Neuronal stem cell (in vitro differentiated cells): Measurements from ENCODE around the gene RAD51B.

Experiments
- DNase-seq: peaks from one replicate; pipeline ENCODE4 v3.0.0-alpha.2; 2013; ENCODE audit warnings: low spot score
- H2AFZ ChIP-seq: one replicate; pipeline ENCODE4 v1.6.1; 2013; ENCODE audit warnings: mild to moderate bottlenecking, low read length, inconsistent platforms
- H2AK5ac ChIP-seq: 2 replicates; pipeline ENCODE4 v1.6.1; 2013; ENCODE audit warnings: low read depth, mild to moderate bottlenecking, inconsistent platforms, low read length, moderate library complexity, mixed read lengths
- H2BK120ac ChIP-seq: 2 replicates; pipeline ENCODE4 v1.6.1; 2013; ENCODE audit warnings: low read depth, mild to moderate bottlenecking, inconsistent platforms, low read length, moderate library complexity, mixed read lengths
- H2BK12ac ChIP-seq: one replicate; pipeline ENCODE4 v1.6.1; 2013; ENCODE audit warnings: low read length, inconsistent platforms
- H2BK15ac ChIP-seq: 2 replicates; pipeline ENCODE4 v1.6.1; 2013; ENCODE audit warnings: mild to moderate bottlenecking, low read length, inconsistent platforms, mixed read lengths
- H2BK5ac ChIP-seq: one replicate; pipeline ENCODE4 v1.6.1; 2013; ENCODE audit warnings: inconsistent platforms, mild to moderate bottlenecking, low read length, moderate library complexity
- H3K14ac ChIP-seq: one replicate; pipeline ENCODE4 v1.6.1; 2013; ENCODE audit warnings: low read length, inconsistent platforms
- H3K18ac ChIP-seq: 2 replicates; pipeline ENCODE4 v1.6.1; 2013; ENCODE audit warnings: low read length, inconsistent platforms
- H3K23ac ChIP-seq: 2 replicates; pipeline ENCODE4 v1.6.1; 2013; ENCODE audit warnings: low read depth, mild to moderate bottlenecking, mixed read lengths, low read length, inconsistent platforms; ENCODE audit not compliant: poor library complexity
- H3K27ac ChIP-seq: replicated peaks from 3 replicates; pipeline ENCODE4 v1.5.1; 2013; ENCODE audit warnings: low read length, inconsistent platforms
- H3K27me3 ChIP-seq, 3 experiments: 2 replicates each; pipeline ENCODE4 v1.6.1; 2013; ENCODE audit warnings: low read length in 3 of 3, mild to moderate bottlenecking in 2 of 3, inconsistent platforms in 1 of 3, low read depth in 1 of 3, mixed read lengths in 1 of 3, moderate library complexity in 1 of 3; ENCODE audit not compliant: control insufficient read depth in 3 of 3, insufficient read depth in 3 of 3
- H3K36me3 ChIP-seq, 2 donors: replicated peaks in 1 of 2; 2 replicates each; pipeline ENCODE4 v1.6.1; 2013; ENCODE audit warnings: low read length in 2 of 2; ENCODE audit not compliant: control insufficient read depth in 2 of 2, insufficient read depth in 2 of 2
- H3K4ac ChIP-seq: 2 replicates; pipeline ENCODE4 v1.6.1; 2013; ENCODE audit warnings: inconsistent platforms, mild to moderate bottlenecking, low read length, moderate library complexity
- H3K4me1 ChIP-seq, 2 donors: 1 replicate in 1 of 2; 2 replicates in 1 of 2; pipeline ENCODE4 v1.6.1; 2013; ENCODE audit warnings: low read length in 2 of 2, low read depth in 1 of 2; ENCODE audit not compliant: control insufficient read depth in 2 of 2, insufficient read depth in 1 of 2
- H3K4me2 ChIP-seq: one replicate; pipeline ENCODE4 v1.6.1; 2013; ENCODE audit warnings: mild to moderate bottlenecking, low read length, inconsistent platforms; ENCODE audit not compliant: insufficient read depth, poor library complexity, severe bottlenecking
- H3K4me3 ChIP-seq, 2 donors: 2 replicates each; pipeline ENCODE4 v1.5.1; 2013; ENCODE audit warnings: low read length in 2 of 2, mild to moderate bottlenecking in 2 of 2, inconsistent platforms in 1 of 2, moderate library complexity in 1 of 2
- H3K79me1 ChIP-seq: one replicate; pipeline ENCODE4 v1.6.1; 2013; ENCODE audit warnings: low read depth, mild to moderate bottlenecking, inconsistent platforms, low read length, moderate library complexity
- H3K9ac ChIP-seq: one replicate; pipeline ENCODE4 v1.6.1; 2013; ENCODE audit warnings: mild to moderate bottlenecking, low read depth, low read length, inconsistent platforms; ENCODE audit not compliant: poor library complexity
- H3K9me3 ChIP-seq, 2 donors: replicated peaks in 1 of 2; 2 replicates each; pipeline versions ENCODE3 to v1.6.1; 2013; ENCODE audit warnings: low read length in 2 of 2, mild to moderate bottlenecking in 2 of 2, inconsistent platforms in 1 of 2, low read depth in 1 of 2, mixed read lengths in 1 of 2, moderate library complexity in 1 of 2; ENCODE audit not compliant: control insufficient read depth in 2 of 2, insufficient read depth in 1 of 2
- H4K8ac ChIP-seq: one replicate; pipeline ENCODE4 v1.6.1; 2013; ENCODE audit warnings: low read depth, mild to moderate bottlenecking, inconsistent platforms, low read length, moderate library complexity
- H4K91ac ChIP-seq: one replicate; pipeline ENCODE4 v1.6.1; 2013; ENCODE audit warnings: low read length, low read depth, mild to moderate bottlenecking, inconsistent platforms; ENCODE audit not compliant: poor library complexity
- WGBS, 2 donors: extraction: QIAGEN DNeasy Blood & Tissue Kit; methylation state at CpG; one replicate each; pipeline ENCODE4 v1.1.7; 2013; ENCODE audit warnings: missing lambda C conversion rate in 2 of 2, mixed read lengths in 1 of 2; ENCODE audit not compliant: insufficient read length in 2 of 2, insufficient replicate concordance in 1 of 2; ENCODE audit errors: extremely low coverage in 2 of 2; 5-methylcytosine and 5-hydroxymethylcytosine counted together

The RAD51B gene

GRCh38 chr14:68520637-68521556 is 701.3 kb downstream of the RAD51B start:
- Histone ChIP-seq H3K4me2 (no peak overlapping the region), H3K4me3 (no peak overlapping the region), H3K4me1 (peaks cover 17 to 32% of the 10 kb centered on the region in 2 donors), H3K14ac (no peak overlapping the region), H3K23ac (no peak overlapping the region), H3K79me1 (no peaks in the 10 kb centered on the region), H3K9ac (no peak overlapping the region), H3K27me3 (no peaks in the 10 kb centered on the region), H3K9me3 (peaks cover 0 to 7% of the 10 kb centered on the region in 2 donors), H2BK12ac (no peak overlapping the region), H2AK5ac (no peak overlapping the region), H2BK120ac (peak overlapping the region; percentile 32), H2BK5ac (no peak overlapping the region), H3K36me3 (peaks cover 0 to 2% of the 10 kb centered on the region in 2 donors), H3K18ac (peak overlapping the region; percentile 76), H2BK15ac (peak overlapping the region; percentile 18), H4K8ac (no peak overlapping the region), H3K4ac (no peak overlapping the region), H2AFZ (no peak overlapping the region), H3K27ac (peak overlapping the region; percentile 94), H4K91ac (no peak overlapping the region)
- no peak for DNase-seq
- WGBS, 2 donors, result no CpG with 5 or more reads among the region's 5 CpGs

DNA sequence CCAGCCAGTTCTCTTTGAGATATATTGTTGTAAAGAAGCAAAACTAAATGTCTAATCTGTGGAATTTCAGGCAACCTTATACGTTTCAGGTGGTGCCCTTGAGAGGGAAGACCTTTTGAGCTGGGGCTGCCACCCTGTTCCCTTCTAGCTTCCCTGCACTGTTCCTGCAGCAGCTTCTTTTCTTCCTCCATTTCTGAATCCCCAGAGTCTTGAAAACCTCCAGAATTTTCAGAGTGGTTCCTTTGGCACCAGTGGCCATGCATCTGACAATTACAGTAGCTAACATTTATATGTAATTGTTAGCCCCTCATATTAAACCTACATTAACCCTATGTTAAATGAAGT is 702.0 kb downstream of the RAD51B start:
- no peak overlapping the region for H4K91ac ChIP-seq
- peaks cover 17 to 34% of the 10 kb centered on the region in 2 donors for H3K4me1 ChIP-seq
- peak overlapping the region; percentile 20 for H2BK120ac ChIP-seq
- no peak overlapping the region for H3K14ac ChIP-seq
- no peak overlapping the region for H2BK15ac ChIP-seq
- peak overlapping the region; percentile 49 for H2BK12ac ChIP-seq
- peak overlapping the region; percentile 94 for H3K27ac ChIP-seq
- H3K79me1 ChIP-seq, result no peaks in the 10 kb centered on the region
- no CpG with 5 or more reads among the region's 1 CpG for WGBS, 2 donors
- no peak overlapping the region for H4K8ac ChIP-seq
- peaks cover 0 to 2% of the 10 kb centered on the region in 2 donors for H3K36me3 ChIP-seq
- no peak overlapping the region for H3K4me2 ChIP-seq
- no peak overlapping the region for H3K4me3 ChIP-seq
- peak overlapping the region; percentile 78 for H2BK5ac ChIP-seq
- peaks cover 0 to 7% of the 10 kb centered on the region in 2 donors for H3K9me3 ChIP-seq
- H3K23ac ChIP-seq, result no peak overlapping the region
- no peak overlapping the region for H3K4ac ChIP-seq
- H3K9ac ChIP-seq, result no peak overlapping the region
- no peak for DNase-seq
- H3K18ac ChIP-seq, result no peak overlapping the region
- H2AK5ac ChIP-seq, result no peak overlapping the region
- no peaks in the 10 kb centered on the region for H3K27me3 ChIP-seq
- H2AFZ ChIP-seq, result no peak overlapping the region

DNA sequence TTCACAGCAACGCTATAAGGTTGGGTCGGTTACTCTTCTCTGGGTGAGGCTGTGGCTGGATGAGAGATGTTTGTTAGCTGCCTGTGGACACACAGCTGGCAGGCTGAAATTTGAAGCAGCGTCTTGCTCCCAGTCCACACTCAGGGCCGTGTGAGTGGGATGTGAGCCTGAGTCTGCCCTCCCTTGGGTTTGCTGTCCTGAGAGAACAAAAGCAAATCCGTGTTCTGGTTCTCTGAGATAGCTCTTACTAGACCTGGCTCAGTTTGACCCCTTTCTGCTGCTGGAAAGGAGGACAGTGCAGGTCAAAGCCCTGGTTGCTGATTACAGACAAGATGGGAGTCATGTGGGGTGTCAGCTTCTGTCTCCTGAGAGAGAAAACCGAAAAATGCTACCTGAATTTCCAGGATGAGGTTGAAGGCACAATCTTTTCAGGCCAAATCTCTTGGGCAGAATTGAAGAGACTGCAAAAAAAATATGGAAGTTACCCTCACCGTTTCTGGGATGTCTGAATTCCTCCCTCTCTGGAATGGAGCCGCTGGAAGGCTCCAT is 702.5 kb downstream of the RAD51B start:
- Histone ChIP-seq H4K91ac (no peak overlapping the region), H3K27me3 (no peaks in the 10 kb centered on the region), H3K4me1 (peaks cover 22 to 38% of the 10 kb centered on the region in 2 donors), H2AFZ (peak overlapping the region; percentile 33), H3K4ac (no peak overlapping the region), H3K4me3 (no peak overlapping the region), H2AK5ac (peak overlapping the region; percentile 87), H3K27ac (peak overlapping the region; percentile 94), H2BK5ac (peak overlapping the region; percentile 78), H2BK12ac (no peak overlapping the region), H4K8ac (no peak overlapping the region), H3K9ac (no peak overlapping the region), H2BK15ac (no peak overlapping the region), H2BK120ac (peak overlapping the region; percentile 20), H3K9me3 (peaks cover 0 to 7% of the 10 kb centered on the region in 2 donors), H3K4me2 (no peak overlapping the region), H3K18ac (peak overlapping the region; percentile 94), H3K79me1 (no peaks in the 10 kb centered on the region), H3K14ac (no peak overlapping the region), H3K36me3 (peaks cover 0 to 2% of the 10 kb centered on the region in 2 donors), H3K23ac (peak overlapping the region; percentile 27)
- WGBS, 2 donors, result no CpG with 5 or more reads among the region's 8 CpGs
- no peak for DNase-seq
